Amygdala (tissue), 56 donors: ENCODE measurements around the gene SMAD9.

Experiments
- DNase-seq, 56 donors: peaks; one replicate each; lab custom pipeline; 2025; lab: John Stamatoyannopoulos, UW

Gene SMAD9

GRCh38 chr13:36870050-36870692 lies 49.9 kb downstream of the SMAD9 start:
- DNase-seq = no peak

GRCh38 chr13:36866232-36866631 lies 53.8 kb downstream of the SMAD9 start:
- no peak for DNase-seq

- DNase-seq = no peak
These were observed 54.8 kb downstream of the SMAD9 start for GRCh38 chr13:36865265-36865664.

GRCh38 chr13:36862722-36863121 lies 57.3 kb downstream of the SMAD9 start:
- no peak for DNase-seq

- DNase-seq = no peak
These were observed 57.9 kb downstream of the SMAD9 start for GRCh38 chr13:36862002-36862685.

- no peak for DNase-seq
These were observed 60.8 kb downstream of the SMAD9 start for GRCh38 chr13:36859259-36859658.

- DNase-seq = no peak
These were observed 61.7 kb downstream of the SMAD9 start for GRCh38 chr13:36858290-36858689.

GRCh38 chr13:36857253-36857652 lies 62.8 kb downstream of the SMAD9 start:
- DNase-seq = no peak

GRCh38 chr13:36850790-36851438 lies 69.1 kb downstream of the SMAD9 start:
- no peak for DNase-seq

- no peak for DNase-seq
These were observed 71.6 kb downstream of the SMAD9 start for GRCh38 chr13:36848199-36848982.

- no peak for DNase-seq
These were observed 72.4 kb downstream of the SMAD9 start for GRCh38 chr13:36847606-36848005.

GRCh38 chr13:36841391-36841790 lies 78.6 kb downstream of the SMAD9 start:
- DNase-seq = no peak

- no peak for DNase-seq
These were observed 79.3 kb downstream of the SMAD9 start for GRCh38 chr13:36840718-36841250.

GRCh38 chr13:36839981-36840380 lies 80.1 kb downstream of the SMAD9 start:
- no peak for DNase-seq

- no peak for DNase-seq
These were observed 80.8 kb downstream of the SMAD9 start for GRCh38 chr13:36839281-36839680.

GRCh38 chr13:36837354-36838092 lies 82.5 kb downstream of the SMAD9 start:
- no peak for DNase-seq

- DNase-seq = no peak
These were observed 85.7 kb downstream of the SMAD9 start for GRCh38 chr13:36834299-36834698.

- no peak for DNase-seq
These were observed 88.7 kb downstream of the SMAD9 start for GRCh38 chr13:36831291-36831690.

GRCh38 chr13:36829753-36830152 lies 90.3 kb downstream of the SMAD9 start:
- no peak for DNase-seq

- DNase-seq = no peak
These were observed 97.3 kb downstream of the SMAD9 start for GRCh38 chr13:36822785-36823184.
